ENCODE measurements around the gene KRTAP4-8.

GRCh38 chr17:41048441-41048840, 49.5 kb downstream of the KRTAP4-8 start:
- TF ChIP-seq, protein P1, sequence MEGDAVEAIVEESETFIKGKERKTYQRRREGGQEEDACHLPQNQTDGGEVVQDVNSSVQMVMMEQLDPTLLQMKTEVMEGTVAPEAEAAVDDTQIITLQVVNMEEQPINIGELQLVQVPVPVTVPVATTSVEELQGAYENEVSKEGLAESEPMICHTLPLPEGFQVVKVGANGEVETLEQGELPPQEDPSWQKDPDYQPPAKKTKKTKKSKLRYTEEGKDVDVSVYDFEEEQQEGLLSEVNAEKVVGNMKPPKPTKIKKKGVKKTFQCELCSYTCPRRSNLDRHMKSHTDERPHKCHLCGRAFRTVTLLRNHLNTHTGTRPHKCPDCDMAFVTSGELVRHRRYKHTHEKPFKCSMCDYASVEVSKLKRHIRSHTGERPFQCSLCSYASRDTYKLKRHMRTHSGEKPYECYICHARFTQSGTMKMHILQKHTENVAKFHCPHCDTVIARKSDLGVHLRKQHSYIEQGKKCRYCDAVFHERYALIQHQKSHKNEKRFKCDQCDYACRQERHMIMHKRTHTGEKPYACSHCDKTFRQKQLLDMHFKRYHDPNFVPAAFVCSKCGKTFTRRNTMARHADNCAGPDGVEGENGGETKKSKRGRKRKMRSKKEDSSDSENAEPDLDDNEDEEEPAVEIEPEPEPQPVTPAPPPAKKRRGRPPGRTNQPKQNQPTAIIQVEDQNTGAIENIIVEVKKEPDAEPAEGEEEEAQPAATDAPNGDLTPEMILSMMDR (IDR thresholded peaks at IDR 0.05): no peak
- TF ChIP-seq POLR2A (IDR thresholded peaks at IDR 0.05): no peak
- no peak for TF ChIP-seq POLR2AphosphoS5 (IDR thresholded peaks at IDR 0.05; ENCODE audit: insufficient read depth in 1 of 2, low read depth in 1 of 2)
